ENCODE data around the gene ATR. TPM values are rescaled to one million over a fixed set of nuclear protein-coding genes. Genes with fewer than 3 reads are reported as not detected.

Gene ATR
- total RNA-seq, 4 donors from 2014 or later = 21.0 to 53.6 (median 23.9) TPM

GRCh38 chr3:142523921-142524566 is 54.5 kb downstream of the ATR start:
- Histone ChIP-seq H3K9me3 (no peaks in the 10 kb centered on the region), H3K36me3 (peaks cover 0 to 42% (median 4%) of the 10 kb centered on the region in 3 donors), H3K4me1 (no peaks in the 10 kb centered on the region), H3K27me3 (no peaks in the 10 kb centered on the region), H3K4me3 (no peak overlapping the region), H3K27ac (no peak overlapping the region)
- TF ChIP-seq CTCF (IDR thresholded peaks at IDR 0.05) = no peak
- no peak for TF ChIP-seq POLR2A (IDR thresholded peaks at IDR 0.05)
- DNase-seq = no peak

GRCh38 chr3:142509079-142509478 is 69.5 kb downstream of the ATR start:
- Histone ChIP-seq H3K9me3 (no peaks in the 10 kb centered on the region), H3K27me3 (no peaks in the 10 kb centered on the region), H3K4me3 (no peak overlapping the region), H3K36me3 (peaks cover 0 to 30% (median 0%) of the 10 kb centered on the region in 3 donors), H3K4me1 (no peaks in the 10 kb centered on the region), H3K27ac (no peak overlapping the region)
- DNase-seq = no peak
- TF ChIP-seq CTCF (IDR thresholded peaks at IDR 0.05) (no peak), POLR2A (IDR thresholded peaks at IDR 0.05) (no peak)

- no peak overlapping the region for H3K27ac ChIP-seq
- H3K4me3 ChIP-seq = no peak overlapping the region
- TF ChIP-seq POLR2A (IDR thresholded peaks at IDR 0.05) (no peak), CTCF (IDR thresholded peaks at IDR 0.05) (no peak)
- no peaks in the 10 kb centered on the region for H3K9me3 ChIP-seq
- H3K27me3 ChIP-seq = no peaks in the 10 kb centered on the region
- DNase-seq = no peak
- peaks cover 0 to 25% (median 0%) of the 10 kb centered on the region in 3 donors for H3K36me3 ChIP-seq
- H3K4me1 ChIP-seq = no peaks in the 10 kb centered on the region
These were observed 71.3 kb downstream of the ATR start for GRCh38 chr3:142507241-142507640.

GRCh38 chr3:142502187-142502985 is 76.1 kb downstream of the ATR start:
- TF ChIP-seq POLR2A (IDR thresholded peaks at IDR 0.05) = no peak
- TF ChIP-seq CTCF (IDR thresholded peaks at IDR 0.05) = no peak
- no peak overlapping the region for H3K27ac ChIP-seq
- no peaks in the 10 kb centered on the region for H3K9me3 ChIP-seq
- no peaks in the 10 kb centered on the region for H3K27me3 ChIP-seq
- no peak for DNase-seq
- peaks cover 0 to 31% (median 0%) of the 10 kb centered on the region in 3 donors for H3K36me3 ChIP-seq
- H3K4me3 ChIP-seq = no peak overlapping the region
- no peaks in the 10 kb centered on the region for H3K4me1 ChIP-seq

GRCh38 chr3:142501004-142501926 is 77.3 kb downstream of the ATR start:
- TF ChIP-seq POLR2A (IDR thresholded peaks at IDR 0.05) (no peak), CTCF (IDR thresholded peaks at IDR 0.05) (no peak)
- Histone ChIP-seq H3K36me3 (peaks cover 0 to 34% (median 0%) of the 10 kb centered on the region in 3 donors), H3K27me3 (no peaks in the 10 kb centered on the region), H3K4me1 (no peaks in the 10 kb centered on the region), H3K27ac (no peak overlapping the region), H3K4me3 (no peak overlapping the region), H3K9me3 (no peaks in the 10 kb centered on the region)
- no peak for DNase-seq
